SK-N-MC (cell line): ENCODE results near the gene INHBE.

Experiments
- EZH2 ChIP-seq: fragments of 200-600 bp; sonication (generic); IDR thresholded peaks from one replicate; pipeline ENCODE4 v1.6.1; 2017; ENCODE audit warnings: antibody characterized with exemption
- POLR2AphosphoS5 ChIP-seq: IDR thresholded peaks from 2 replicates; pipeline ENCODE4 v1.6.1; 2012; ENCODE audit warnings: mild to moderate bottlenecking, low read depth, low read length, borderline replicate concordance

DNA sequence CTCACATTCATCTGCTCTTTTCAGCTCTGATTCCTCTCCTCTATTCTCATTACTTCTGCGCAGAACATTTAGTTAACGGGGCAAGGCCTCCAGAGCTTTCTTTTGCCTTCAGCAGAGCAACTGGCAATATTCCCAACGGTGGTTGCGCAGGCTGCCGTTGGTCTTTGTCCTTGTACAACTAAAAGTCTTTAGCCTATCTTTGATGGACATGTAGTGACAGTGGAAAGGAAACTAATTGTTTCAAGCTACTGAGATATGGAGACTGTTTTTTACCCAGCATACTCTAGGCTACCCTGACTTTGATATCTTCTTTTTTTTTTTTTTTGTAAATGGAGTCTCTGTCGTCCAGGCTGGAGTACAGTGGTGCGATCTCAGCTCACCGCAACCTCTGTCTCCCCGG lies 36.9 kb upstream of the INHBE start:
- TF ChIP-seq POLR2AphosphoS5 (no peak), EZH2 (no peak)
